ENCODE results near the gene ZPBP. TPM values are rescaled to one million over a fixed set of nuclear protein-coding genes. Genes with fewer than 3 reads are reported as not detected.

Gene ZPBP, protein sequence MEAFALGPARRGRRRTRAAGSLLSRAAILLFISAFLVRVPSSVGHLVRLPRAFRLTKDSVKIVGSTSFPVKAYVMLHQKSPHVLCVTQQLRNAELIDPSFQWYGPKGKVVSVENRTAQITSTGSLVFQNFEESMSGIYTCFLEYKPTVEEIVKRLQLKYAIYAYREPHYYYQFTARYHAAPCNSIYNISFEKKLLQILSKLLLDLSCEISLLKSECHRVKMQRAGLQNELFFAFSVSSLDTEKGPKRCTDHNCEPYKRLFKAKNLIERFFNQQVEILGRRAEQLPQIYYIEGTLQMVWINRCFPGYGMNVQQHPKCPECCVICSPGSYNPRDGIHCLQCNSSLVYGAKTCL
- not detected in 2 replicates for total RNA-seq (2014; rRNA removed; shearing (Covaris generic))

GRCh38 chr7:50092579-50093491 lies at the start of gene ZPBP:
Gene ZPBP (minus strand): TSS chr7:50093246. CDS start chr7:50093194, 52 bp downstream.
- H3K36me3 ChIP-seq: no peaks in the 10 kb centered on the region
- no peaks in the 10 kb centered on the region for H3K9me3 ChIP-seq (replicated peaks)
- H3K27ac ChIP-seq: no peak within 1 kb of the TSS
- H3K4me1 ChIP-seq: no peaks in the 10 kb centered on the region
- no peaks in the 10 kb centered on the region; the same call in 1 of the 2 replicates for H3K27me3 ChIP-seq
- no peak within 1 kb of the TSS for H3K4me3 ChIP-seq
- peak in 1 of 2 experiments; percentile 49 for DNase-seq

GRCh38 chr7:50142425-50143017 lies 49.5 kb upstream of the ZPBP start:
- no peaks in the 10 kb centered on the region for H3K4me1 ChIP-seq
- no peaks in the 10 kb centered on the region for H3K9me3 ChIP-seq (replicated peaks)
- no peaks in the 10 kb centered on the region; the same call in 1 of the 2 replicates for H3K27me3 ChIP-seq
- DNase-seq: peak in 1 of 2 experiments; percentile 45
- H3K27ac ChIP-seq: no peak overlapping the region
- no peak overlapping the region for H3K4me3 ChIP-seq
- no peaks in the 10 kb centered on the region for H3K36me3 ChIP-seq

GRCh38 chr7:50141854-50142253 lies 48.8 kb upstream of the ZPBP start:
- Histone ChIP-seq H3K4me1 (no peaks in the 10 kb centered on the region), H3K27me3 (no peaks in the 10 kb centered on the region; the same call in 1 of the 2 replicates), H3K27ac (no peak overlapping the region), H3K36me3 (no peaks in the 10 kb centered on the region), H3K9me3 (replicated peaks) (no peaks in the 10 kb centered on the region), H3K4me3 (no peak overlapping the region)
- no peak for DNase-seq

GRCh38 chr7:50141131-50141530 lies 48.1 kb upstream of the ZPBP start:
- DNase-seq: no peak

GRCh38 chr7:50140688-50141087 lies 47.6 kb upstream of the ZPBP start:
- Histone ChIP-seq H3K4me1 (no peaks in the 10 kb centered on the region), H3K27me3 (no peaks in the 10 kb centered on the region; the same call in 1 of the 2 replicates), H3K36me3 (no peaks in the 10 kb centered on the region), H3K27ac (no peak overlapping the region), H3K9me3 (replicated peaks) (no peaks in the 10 kb centered on the region), H3K4me3 (no peak overlapping the region)
- no peak for DNase-seq

More at GRCh38 chr7:50141131-50141530, 48.1 kb upstream of the ZPBP start:
- Histone ChIP-seq H3K27ac (no peak overlapping the region), H3K36me3 (no peaks in the 10 kb centered on the region), H3K27me3 (no peaks in the 10 kb centered on the region; the same call in 1 of the 2 replicates), H3K9me3 (replicated peaks) (no peaks in the 10 kb centered on the region), H3K4me3 (no peak overlapping the region), H3K4me1 (no peaks in the 10 kb centered on the region)

- DNase-seq: no peak
- Histone ChIP-seq H3K4me1 (no peaks in the 10 kb centered on the region), H3K36me3 (no peaks in the 10 kb centered on the region), H3K27ac (no peak overlapping the region), H3K27me3 (no peaks in the 10 kb centered on the region; the same call in 1 of the 2 replicates), H3K4me3 (no peak overlapping the region), H3K9me3 (replicated peaks) (no peaks in the 10 kb centered on the region)
Observed at GRCh38 chr7:50138101-50138500, 45.1 kb upstream of the ZPBP start.

- no peak for DNase-seq
- no peak overlapping the region for H3K4me3 ChIP-seq
- H3K4me1 ChIP-seq: no peaks in the 10 kb centered on the region
Observed at GRCh38 chr7:50125766-50126165, 32.7 kb upstream of the ZPBP start.

GRCh38 chr7:50121286-50121685 lies 28.2 kb upstream of the ZPBP start:
- DNase-seq: no peak
- no peaks in the 10 kb centered on the region for H3K4me1 ChIP-seq
- H3K4me3 ChIP-seq: no peak overlapping the region
- H3K36me3 ChIP-seq: no peaks in the 10 kb centered on the region
- no peak overlapping the region for H3K27ac ChIP-seq
- no peaks in the 10 kb centered on the region; the same call in none of the 2 replicates for H3K27me3 ChIP-seq
- H3K9me3 ChIP-seq (replicated peaks): no peaks in the 10 kb centered on the region

More at GRCh38 chr7:50125766-50126165, 32.7 kb upstream of the ZPBP start:
- Histone ChIP-seq H3K27ac (no peak overlapping the region), H3K36me3 (no peaks in the 10 kb centered on the region), H3K9me3 (replicated peaks) (no peaks in the 10 kb centered on the region), H3K27me3 (no peaks in the 10 kb centered on the region)

GRCh38 chr7:50119815-50120637 lies 27.0 kb upstream of the ZPBP start:
- H3K27ac ChIP-seq: no peak overlapping the region
- H3K4me1 ChIP-seq: no peaks in the 10 kb centered on the region
- no peaks in the 10 kb centered on the region for H3K36me3 ChIP-seq
- H3K4me3 ChIP-seq: no peak overlapping the region
- no peaks in the 10 kb centered on the region for H3K9me3 ChIP-seq (replicated peaks)
- DNase-seq: no peak
- H3K27me3 ChIP-seq: no peaks in the 10 kb centered on the region; the same call in none of the 2 replicates

DNA sequence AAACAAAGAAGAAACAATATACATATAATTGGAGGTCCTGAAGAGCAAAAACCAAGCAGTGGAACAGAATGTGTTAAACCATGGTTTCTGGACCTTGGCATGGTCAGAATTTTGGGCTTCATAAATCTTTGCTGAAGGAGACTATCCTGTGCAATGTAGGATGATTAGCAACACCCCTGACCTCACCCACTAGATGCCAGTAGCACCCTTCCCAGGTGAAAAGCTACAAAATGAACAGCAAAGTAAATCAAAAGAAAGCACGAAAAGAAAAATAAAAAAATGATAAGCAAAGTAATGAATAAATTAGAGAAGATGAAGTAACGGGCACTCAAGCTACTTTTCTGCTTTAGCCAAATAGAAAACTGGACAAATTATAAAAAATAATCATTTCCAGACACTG lies 19.2 kb upstream of the ZPBP start:
- Histone ChIP-seq H3K9me3 (replicated peaks) (peaks cover 4% of the 10 kb centered on the region; the same call in 1 of the 2 replicates), H3K36me3 (no peaks in the 10 kb centered on the region), H3K27ac (no peak overlapping the region), H3K4me3 (no peak overlapping the region), H3K4me1 (no peaks in the 10 kb centered on the region), H3K27me3 (no peaks in the 10 kb centered on the region; the same call in none of the 2 replicates)
- no peak for DNase-seq

GRCh38 chr7:50101873-50102272 lies 8.8 kb upstream of the ZPBP start:
- no peak for DNase-seq

GRCh38 chr7:50095634-50096033 lies 2.6 kb upstream of the ZPBP start:
- Histone ChIP-seq H3K4me1 (no peaks in the 10 kb centered on the region), H3K27me3 (no peaks in the 10 kb centered on the region; the same call in 1 of the 2 replicates), H3K9me3 (replicated peaks) (no peaks in the 10 kb centered on the region), H3K27ac (no peak overlapping the region), H3K4me3 (no peak overlapping the region), H3K36me3 (no peaks in the 10 kb centered on the region)
- DNase-seq: no peak

More at GRCh38 chr7:50101873-50102272, 8.8 kb upstream of the ZPBP start:
- no peak overlapping the region for H3K27ac ChIP-seq
- no peak overlapping the region for H3K4me3 ChIP-seq
- no peaks in the 10 kb centered on the region for H3K36me3 ChIP-seq
- no peaks in the 10 kb centered on the region; the same call in none of the 2 replicates for H3K27me3 ChIP-seq
- no peaks in the 10 kb centered on the region for H3K9me3 ChIP-seq (replicated peaks)
- no peaks in the 10 kb centered on the region for H3K4me1 ChIP-seq

GRCh38 chr7:50088463-50089129 lies 4.5 kb downstream of the ZPBP start:
- H3K9me3 ChIP-seq (replicated peaks): no peaks in the 10 kb centered on the region
- H3K4me1 ChIP-seq: no peaks in the 10 kb centered on the region
- no peak overlapping the region for H3K27ac ChIP-seq
- no peaks in the 10 kb centered on the region for H3K27me3 ChIP-seq
- no peaks in the 10 kb centered on the region for H3K36me3 ChIP-seq
- no peak overlapping the region for H3K4me3 ChIP-seq
- DNase-seq: no peak
